GM10847 (cell line): ENCODE measurements around the gene SRC.

Source experiments
- POLR2A ChIP-seq: IDR thresholded peaks from 2 replicates; pipeline ENCODE4 v1.6.1; 2011; ENCODE audit not compliant: insufficient read length; ENCODE audit errors: extremely low read depth

The SRC gene

DNA sequence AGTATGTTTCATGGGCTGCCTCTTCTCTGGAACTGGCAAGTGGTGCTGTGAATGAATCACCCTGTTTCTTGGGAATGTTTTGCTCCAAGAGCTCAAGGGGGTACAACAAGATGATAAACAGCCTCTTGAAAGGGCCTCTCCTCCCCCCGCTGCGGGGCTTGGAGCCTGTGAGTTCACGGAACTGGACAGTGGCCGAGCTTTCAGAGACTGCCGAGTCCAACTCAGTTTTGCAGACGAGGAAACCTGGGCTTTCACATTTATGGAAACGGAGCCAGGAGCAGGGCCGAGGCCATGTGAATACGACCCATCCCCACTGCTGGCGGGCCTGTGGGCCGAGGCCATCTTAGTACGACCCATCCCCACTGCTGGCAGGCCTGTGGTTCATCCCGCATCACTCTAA, 18.2 kb upstream of the SRC start:
- no peak for TF ChIP-seq POLR2A

DNA sequence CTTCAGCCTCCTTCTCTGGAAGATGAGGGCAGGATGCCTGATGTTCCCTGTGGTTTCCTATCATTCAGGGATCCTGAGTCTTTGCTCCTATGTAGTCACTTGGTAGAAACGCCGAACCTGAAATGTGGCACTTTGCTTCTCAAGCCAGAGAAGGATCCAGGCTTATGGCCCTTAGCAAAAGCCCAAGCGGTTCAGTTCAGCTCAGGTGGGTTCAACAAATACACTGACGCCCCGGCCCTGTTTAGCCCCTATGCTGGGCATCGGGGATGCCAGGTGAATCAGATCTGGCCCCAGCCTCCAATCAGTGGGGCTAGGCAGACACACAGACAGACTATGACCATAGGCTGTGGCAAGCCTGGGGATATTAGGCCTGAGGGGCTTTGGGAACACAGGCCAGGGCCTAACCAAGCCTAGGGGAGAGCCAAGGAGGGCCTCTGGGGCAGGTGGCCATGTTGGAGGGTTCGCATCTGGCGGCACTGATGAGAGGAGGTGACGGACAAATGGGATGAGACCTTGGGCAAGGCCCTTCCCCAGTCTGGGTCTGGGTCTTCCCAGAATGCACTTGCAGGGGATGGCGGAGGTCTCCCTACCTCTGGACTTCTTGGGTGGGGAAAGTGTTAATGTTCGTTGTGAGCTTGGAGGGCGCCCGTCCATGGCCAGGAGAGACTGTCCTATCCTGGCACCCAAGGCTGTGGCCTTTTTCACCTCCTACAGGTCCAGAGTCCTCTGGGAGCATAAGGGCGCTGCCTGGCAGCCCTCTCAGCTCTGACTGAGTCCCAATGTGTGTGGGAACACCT, 17.6 kb upstream of the SRC start:
- no peak for TF ChIP-seq POLR2A

DNA sequence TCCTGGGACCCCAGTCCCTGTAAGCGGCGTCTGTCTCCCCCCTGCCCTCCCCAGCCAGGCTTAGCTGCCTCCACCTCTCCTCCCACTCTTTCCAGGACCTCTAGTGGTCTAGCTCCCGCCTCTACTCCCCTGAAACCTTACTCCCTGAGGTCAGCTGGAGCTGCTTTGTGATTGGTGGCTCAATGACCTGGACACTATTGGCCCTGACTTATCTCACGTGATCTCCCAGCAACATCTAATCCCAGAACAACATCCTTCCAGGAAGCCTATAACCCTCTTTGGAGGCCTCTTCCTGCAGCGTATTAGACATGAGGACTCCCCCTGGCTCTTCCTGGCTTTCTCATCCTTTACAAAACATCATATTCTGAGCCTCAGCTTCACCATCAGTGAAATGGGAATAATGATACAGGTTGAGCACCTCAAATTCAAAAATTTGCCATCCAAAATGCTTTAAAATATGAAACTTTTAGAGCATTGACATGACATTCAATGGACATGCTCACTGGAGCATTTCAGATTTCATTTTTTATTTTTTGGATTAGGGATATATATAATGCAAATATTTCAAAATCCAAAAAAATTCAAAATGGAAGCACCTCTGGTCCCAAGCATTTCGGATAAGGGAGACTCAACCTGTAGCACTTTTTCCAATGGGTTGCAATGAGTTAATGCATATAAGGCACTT, 16.3 kb upstream of the SRC start:
- TF ChIP-seq POLR2A: no peak

DNA sequence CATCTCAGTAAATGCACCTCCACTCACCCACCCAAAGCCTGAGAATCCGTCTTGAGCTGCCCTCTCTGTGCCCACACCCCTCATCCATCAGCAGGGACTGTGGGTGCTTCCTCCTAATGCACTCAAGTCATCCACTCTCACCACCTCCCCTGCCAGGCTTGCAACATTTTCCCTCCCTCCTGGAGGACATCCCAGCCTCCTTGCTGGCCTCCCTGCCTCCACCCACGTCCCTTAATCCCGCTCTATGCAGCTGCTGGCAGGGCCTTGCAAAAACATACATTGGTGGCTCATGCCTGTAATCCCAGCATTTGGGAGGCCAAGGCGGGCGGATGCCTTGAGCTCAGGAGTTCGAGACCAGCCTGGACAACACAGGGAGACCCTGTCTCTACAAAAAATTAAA, 15.6 kb upstream of the SRC start:
- TF ChIP-seq POLR2A: no peak

DNA sequence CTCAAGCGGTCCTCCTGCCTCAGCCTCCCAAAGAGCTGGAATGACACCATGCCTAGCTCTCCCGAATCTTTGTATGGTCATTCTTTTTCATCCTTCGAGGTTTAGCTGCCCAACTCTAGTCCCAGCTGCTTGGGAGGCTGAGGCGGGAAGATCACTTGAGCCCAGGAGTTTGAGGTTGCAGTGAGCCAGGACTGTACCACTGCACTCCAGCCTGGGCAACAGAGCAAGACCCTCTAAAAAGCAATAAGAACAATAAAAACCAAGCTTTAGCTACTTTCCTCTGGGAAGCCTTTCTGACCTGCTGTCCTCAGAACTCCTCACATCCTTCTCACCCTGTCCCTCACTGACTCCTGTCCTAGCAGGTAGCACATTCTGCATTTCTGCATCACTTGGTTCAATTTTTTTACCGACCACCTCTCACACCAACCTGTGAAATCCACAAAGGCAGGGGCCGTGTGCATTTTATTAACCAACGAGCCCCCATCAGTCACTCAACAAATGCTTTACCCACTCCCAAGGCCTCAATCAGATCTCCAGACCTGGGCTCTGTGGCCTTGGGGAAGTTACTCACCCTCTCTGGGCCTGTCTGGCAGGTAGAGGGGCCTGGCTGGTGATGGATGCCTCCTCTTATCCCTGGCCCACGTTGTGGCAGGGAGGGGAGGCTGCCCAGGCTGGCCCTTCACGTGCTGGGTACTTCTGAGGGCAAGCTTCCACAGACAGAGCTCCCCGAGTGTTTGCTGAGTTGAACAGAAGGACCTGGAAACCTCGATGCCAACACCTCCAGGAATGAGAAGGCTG, 14.7 kb upstream of the SRC start:
- no peak for TF ChIP-seq POLR2A

DNA sequence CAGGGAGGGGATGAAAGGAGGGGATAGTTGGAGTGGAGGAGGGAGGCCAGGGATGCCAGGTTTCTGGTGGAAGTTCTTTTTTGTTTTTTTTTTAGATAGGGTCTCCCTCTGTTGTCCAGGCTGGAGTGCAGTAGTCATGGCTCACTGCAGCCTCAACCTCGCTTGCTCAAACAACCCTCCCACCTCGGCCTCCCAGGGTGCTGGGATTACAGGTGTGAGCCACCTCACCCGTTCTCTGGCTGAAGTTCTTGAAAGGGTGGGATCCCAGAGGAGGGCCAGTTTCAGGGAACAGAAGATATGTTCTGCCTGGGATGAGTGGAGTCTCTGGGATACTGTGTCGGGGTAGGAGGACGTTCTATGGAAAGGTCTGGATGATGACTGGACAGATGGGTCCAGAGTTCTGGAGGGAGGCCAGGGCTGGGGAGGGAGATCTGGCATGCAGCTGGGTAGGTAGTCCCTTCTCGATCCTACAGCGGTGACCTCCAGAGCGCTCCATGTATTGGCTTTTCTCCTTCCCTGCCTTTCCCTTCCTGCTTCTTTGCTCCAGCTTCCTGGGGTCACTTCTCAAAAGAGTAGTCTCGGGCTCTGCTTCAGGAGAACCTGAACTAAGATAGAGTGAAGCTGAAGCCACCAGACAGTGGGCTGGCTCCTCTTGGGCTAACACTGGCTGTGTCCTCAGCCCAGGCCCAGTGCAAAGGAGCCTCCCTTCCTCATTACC, 12.7 kb upstream of the SRC start:
- no peak for TF ChIP-seq POLR2A

DNA sequence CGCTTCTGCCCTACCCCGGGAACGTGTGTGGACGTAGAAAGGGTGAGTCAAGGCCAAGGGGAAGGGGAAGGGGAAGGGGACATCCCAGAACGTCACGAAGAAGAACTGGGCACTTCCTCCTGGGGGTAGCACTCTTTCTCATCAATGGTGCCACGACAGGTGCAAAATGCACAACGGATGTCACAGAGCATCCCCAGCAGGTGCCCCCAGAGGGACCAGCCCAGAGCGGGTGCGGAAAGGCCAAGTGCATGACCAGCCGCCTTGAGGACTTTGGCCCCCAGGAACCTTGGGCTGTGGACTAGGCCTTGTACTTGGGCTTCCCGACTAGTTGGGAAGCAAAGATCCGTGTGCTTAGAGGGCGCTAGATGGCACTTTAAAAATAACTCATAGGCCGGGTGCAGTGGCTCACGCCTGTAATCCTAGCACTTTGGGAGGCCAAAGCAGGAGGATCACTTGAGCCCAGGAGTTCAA, 12.1 kb upstream of the SRC start:
- TF ChIP-seq POLR2A: no peak

DNA sequence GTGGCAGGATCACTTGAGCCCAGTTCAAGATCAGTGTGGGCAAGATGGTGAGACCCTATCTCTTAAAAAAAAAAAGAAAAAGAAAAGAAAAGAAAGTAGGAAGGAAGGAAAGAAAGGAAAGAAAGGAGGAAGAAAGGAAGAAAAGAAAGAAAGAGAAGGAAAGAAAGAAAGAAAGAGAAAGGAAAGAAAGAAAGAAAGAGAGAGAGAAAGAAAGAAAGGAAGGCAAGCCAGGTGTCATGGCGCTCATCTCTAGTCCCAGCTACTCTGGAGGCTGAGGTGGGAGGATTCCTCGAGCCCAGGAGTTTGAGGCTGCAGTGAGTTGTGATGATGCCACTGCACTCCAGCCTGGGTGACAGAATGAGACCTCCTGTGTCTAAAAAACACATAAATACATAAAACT, 11.5 kb upstream of the SRC start:
- TF ChIP-seq POLR2A: no peak

DNA sequence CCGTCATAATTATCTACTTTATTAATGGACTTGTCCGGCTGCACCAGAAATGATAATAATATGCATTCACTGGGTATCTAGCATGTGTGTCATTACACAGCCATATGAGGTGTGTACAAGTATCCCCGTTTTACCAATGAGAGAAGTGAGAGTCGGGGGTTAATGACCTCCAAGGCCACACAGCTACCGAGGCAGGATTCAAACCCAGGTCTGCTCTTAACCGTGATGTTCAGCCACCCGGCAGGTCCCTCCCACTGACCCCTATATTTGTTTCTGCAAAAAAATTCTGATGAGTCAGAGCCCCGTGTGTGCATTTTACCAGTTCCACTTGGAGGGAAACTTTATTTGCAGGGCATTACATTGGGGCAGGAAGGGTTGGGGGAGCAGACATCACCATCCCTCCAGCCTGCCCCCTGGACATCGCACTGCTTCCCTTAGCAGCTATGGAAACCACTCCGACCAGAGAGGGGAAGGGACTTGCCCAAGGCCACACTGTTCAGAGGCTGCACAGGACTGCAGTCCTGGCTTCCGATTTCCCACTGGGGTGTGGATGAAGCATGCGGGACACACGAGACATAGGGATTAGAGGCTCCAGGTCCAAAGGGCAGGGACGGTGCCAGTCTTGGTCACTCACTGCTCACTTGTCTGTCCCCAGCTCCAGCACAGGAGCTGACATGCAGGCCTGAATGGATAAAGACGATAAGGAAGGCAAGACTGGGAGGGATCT, 10.1 kb upstream of the SRC start:
- TF ChIP-seq POLR2A: no peak

DNA sequence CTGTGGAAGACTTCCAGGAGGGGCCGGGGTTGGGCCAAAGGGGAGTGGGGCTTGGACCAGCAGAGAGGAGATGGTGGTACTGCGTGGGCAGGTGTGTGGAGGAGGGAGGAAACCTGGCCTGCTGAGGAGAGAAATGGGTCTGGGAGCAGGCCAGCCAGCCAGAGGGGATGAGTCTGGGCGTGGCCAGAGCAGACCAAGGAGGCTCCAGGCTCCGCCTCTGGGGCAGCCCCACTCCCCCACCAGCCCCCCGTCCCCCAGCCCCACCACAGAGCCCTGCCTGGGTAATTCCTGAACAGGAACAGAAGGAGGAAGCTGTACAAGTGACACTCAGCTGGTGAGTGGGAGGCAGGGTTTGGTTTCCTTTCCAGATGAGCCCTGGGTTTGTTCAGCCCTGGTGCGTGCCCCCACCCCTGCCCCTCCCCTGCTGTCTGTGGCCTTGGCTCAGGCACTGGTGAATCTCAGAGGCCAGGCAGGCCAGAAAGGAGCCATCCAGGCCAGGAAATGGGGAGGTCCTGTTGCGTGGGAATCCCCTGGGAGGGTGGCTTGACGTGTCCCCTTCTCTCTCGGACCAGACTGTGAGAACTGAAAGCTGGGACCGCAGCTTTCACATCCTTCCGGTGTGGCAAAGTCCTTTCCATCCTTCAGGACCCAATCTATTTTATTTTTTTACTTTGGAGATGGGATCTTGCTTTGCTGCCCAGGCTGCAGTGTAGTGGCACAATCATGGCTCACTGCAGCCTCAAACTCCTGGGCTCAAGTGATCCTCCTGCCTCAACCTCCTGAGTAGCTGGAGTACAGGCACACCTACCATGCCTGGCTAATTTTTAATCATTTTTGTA, 9.4 kb upstream of the SRC start:
- no peak for TF ChIP-seq POLR2A

DNA sequence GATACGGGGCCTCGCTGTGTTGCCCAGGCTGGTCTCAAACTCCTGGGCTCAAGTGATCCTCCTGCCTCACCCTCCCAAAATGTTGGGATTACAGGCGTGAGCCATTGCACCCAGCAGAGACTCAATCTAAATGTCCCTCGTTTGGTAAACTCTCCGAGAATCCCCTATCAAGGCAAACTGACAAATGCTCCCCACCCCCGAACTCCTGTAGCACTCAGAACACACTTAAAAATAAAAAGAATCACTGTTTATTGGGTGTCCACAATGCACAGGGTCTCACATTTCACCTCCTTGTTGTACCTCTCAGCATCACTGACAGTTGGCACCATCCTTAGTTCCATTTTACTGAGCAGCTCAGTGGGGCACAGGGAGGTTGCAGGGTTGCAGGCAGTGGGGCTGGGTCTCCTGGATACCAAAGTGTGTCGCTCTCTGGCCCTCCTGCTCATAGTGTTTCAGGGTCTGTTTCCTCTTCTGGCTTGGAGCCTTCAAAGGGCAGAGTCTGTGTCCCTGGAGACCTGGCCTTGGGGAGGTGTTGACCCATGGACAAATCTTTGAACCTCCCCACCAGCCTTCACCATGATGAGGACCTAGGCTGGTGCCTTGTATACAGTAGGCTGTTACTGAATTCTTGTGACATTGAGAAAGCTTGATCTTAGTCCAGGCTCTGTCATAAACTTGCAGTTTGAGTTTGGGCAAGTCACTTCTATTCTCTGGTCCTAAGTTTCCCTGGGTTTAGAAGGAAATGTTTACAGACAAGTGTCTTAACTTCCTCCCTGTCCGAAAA, 8.5 kb upstream of the SRC start:
- no peak for TF ChIP-seq POLR2A

DNA sequence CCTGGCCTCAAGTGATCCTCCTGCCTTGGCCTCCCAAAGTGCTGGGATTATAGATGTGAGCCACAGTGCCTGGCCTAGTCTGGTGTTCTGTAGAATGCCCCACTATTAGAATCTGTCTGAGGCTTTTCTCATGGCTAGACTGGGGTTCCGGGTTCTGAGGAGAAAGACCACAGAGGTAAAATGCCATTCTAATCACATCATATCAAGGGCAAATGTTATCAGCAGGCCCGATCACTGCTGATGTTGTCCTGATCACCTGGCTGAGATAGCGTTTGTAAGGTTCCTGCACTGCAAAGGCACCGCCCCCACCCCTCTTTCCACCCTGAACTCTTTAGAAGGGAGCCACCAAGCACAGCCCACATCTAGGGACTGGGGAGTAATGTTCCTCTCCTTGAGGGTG, 6.7 kb upstream of the SRC start:
- no peak for TF ChIP-seq POLR2A

DNA sequence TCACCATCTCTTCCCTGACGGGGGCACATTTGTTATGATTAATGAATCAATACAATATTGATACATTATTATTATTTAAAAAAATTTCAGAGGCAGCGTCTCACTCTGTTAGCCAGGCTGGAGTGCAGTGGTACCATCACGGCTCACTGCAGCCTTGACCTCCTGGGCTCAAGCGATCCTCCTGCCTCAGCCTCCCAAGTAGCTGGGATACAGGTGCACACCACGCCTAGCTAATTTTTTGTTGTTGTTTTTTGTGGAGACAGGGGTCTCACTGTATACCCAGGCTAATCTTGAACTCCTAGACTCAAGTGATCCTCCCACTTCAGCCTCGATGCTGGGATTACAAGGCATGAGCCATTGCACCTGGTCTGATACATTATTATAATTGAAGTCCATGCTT, 4.9 kb upstream of the SRC start:
- TF ChIP-seq POLR2A: no peak
